GM13976 (cell line): ENCODE data around the gene GPHA2.

Experiments used
- DNase-seq: peaks from one replicate; pipeline ENCODE4 v3.0.0; 2012; ENCODE audit warnings: low spot score
- CTCF ChIP-seq: IDR thresholded peaks from 2 replicates; pipeline ENCODE4 v1.5.1; 2012; ENCODE audit warnings: borderline replicate concordance, mild to moderate bottlenecking; ENCODE audit not compliant: insufficient read depth; ENCODE audit errors: extremely low read depth, missing control alignments, control extremely low read depth
- in situ Hi-C: fragments of 300-500 bp; cut with MboI; formaldehyde crosslinking; loops from one replicate; pipeline ENCODE4 v1.12.0; 2022; ENCODE audit warnings: low sequenced_read_pairs, mixed read lengths, inconsistent platforms; ENCODE audit not compliant: unreplicated experiment

GPHA2 gene

GRCh38 chr11:64924910-64925284, 10.8 kb downstream of the GPHA2 start:
- no peak for TF ChIP-seq CTCF
- in situ Hi-C loops: no loop called here
- DNase-seq: peak; percentile 53

- no peak for TF ChIP-seq CTCF
- in situ Hi-C loops: no loop called here
Measured at GRCh38 chr11:64923944-64924909, 11.5 kb downstream of the GPHA2 start, which contains the start of gene PPP2R5B. Gene PPP2R5B (plus strand): TSS chr11:64924689. CDS start chr11:64925735, 1,046 bp downstream.

GRCh38 chr11:64923151-64923661, 12.5 kb downstream of the GPHA2 start:
- in situ Hi-C loops: no loop called here
- TF ChIP-seq CTCF: no peak
- DNase-seq: no peak

More at GRCh38 chr11:64923944-64924909, 11.5 kb downstream of the GPHA2 start, which contains the start of gene PPP2R5B:
- DNase-seq: peak; percentile 97

GRCh38 chr11:64921384-64921783, 14.3 kb downstream of the GPHA2 start:
- in situ Hi-C loops: no loop called here
- DNase-seq: no peak
- no peak for TF ChIP-seq CTCF

GRCh38 chr11:64920124-64920523, 15.6 kb downstream of the GPHA2 start:
- in situ Hi-C loops: no loop called here
- DNase-seq: no peak
- TF ChIP-seq CTCF: no peak

GRCh38 chr11:64919627-64920026, 16.1 kb downstream of the GPHA2 start:
- no peak for TF ChIP-seq CTCF
- no peak for DNase-seq
- in situ Hi-C loops: no loop called here
